Activated naive CD4-positive, alpha-beta T cell treated with anti-CD3 and anti-CD28 coated beads, Interleukin-2, amount 50 U/mL, for 16 hours (primary cell): ENCODE data around the gene PCNP.
A peak's percentile ranks its signal among the peaks of the same experiment; 100 is the strongest.
"Not testable (repeated sequence)": the region's sequence is repeated elsewhere in the genome, so short reads cannot be mapped to it uniquely, and the experiment has no call there.

Experiments used
- DNase-seq: peaks from one replicate; pipeline ENCODE4 v3.0.0-alpha.2; 2020

PCNP gene

GRCh38 chr3:101573449-101574387, at the start of gene PCNP:
Gene PCNP (plus strand): TSS chr3:101574180. CDS start chr3:101574216, 36 bp downstream.
- peak; percentile 99 for DNase-seq

GRCh38 chr3:101527441-101527840, 46.5 kb upstream of the PCNP start:
- DNase-seq = no peak

GRCh38 chr3:101527906-101528305, 46.1 kb upstream of the PCNP start:
- DNase-seq = no peak

- no peak for DNase-seq
Measured at GRCh38 chr3:101529816-101530685, 43.9 kb upstream of the PCNP start.

GRCh38 chr3:101530686-101531047, 43.3 kb upstream of the PCNP start:
- DNase-seq = no peak

- no peak for DNase-seq
Measured at GRCh38 chr3:101531473-101532086, 42.4 kb upstream of the PCNP start.

GRCh38 chr3:101532783-101533602, 41.0 kb upstream of the PCNP start:
- no peak for DNase-seq

- DNase-seq = no peak
Measured at GRCh38 chr3:101533603-101533968, 40.4 kb upstream of the PCNP start.

- DNase-seq = no peak
Measured at GRCh38 chr3:101535221-101535620, 38.8 kb upstream of the PCNP start.

- no peak for DNase-seq
Measured at GRCh38 chr3:101536266-101536665, 37.7 kb upstream of the PCNP start.

- DNase-seq = not testable (repeated sequence)
Measured at GRCh38 chr3:101536955-101537354, 37.0 kb upstream of the PCNP start.

GRCh38 chr3:101542957-101543356, 31.0 kb upstream of the PCNP start:
- no peak for DNase-seq

- no peak for DNase-seq
Measured at GRCh38 chr3:101544161-101544850, 29.7 kb upstream of the PCNP start.

GRCh38 chr3:101548527-101549105, 25.4 kb upstream of the PCNP start:
- no peak for DNase-seq

GRCh38 chr3:101549473-101549872, 24.5 kb upstream of the PCNP start:
- no peak for DNase-seq

GRCh38 chr3:101551359-101552081, 22.5 kb upstream of the PCNP start:
- not testable (repeated sequence) for DNase-seq

- DNase-seq = not testable (repeated sequence)
Measured at GRCh38 chr3:101553381-101553780, 20.6 kb upstream of the PCNP start.

- no peak for DNase-seq
Measured at GRCh38 chr3:101556064-101556463, 17.9 kb upstream of the PCNP start.

GRCh38 chr3:101561630-101562328, 12.2 kb upstream of the PCNP start, which contains the start of gene TRMT10C:
Gene TRMT10C (plus strand): TSS chr3:101561868. CDS start chr3:101564782, 2,914 bp downstream.
- peak; percentile 93 for DNase-seq
